Measurements from ENCODE around the gene KLF1.
"Not testable (repeated sequence)": the region's sequence is repeated elsewhere in the genome, so short reads cannot be mapped to it uniquely, and the experiment has no call there.

The KLF1 gene

DNA sequence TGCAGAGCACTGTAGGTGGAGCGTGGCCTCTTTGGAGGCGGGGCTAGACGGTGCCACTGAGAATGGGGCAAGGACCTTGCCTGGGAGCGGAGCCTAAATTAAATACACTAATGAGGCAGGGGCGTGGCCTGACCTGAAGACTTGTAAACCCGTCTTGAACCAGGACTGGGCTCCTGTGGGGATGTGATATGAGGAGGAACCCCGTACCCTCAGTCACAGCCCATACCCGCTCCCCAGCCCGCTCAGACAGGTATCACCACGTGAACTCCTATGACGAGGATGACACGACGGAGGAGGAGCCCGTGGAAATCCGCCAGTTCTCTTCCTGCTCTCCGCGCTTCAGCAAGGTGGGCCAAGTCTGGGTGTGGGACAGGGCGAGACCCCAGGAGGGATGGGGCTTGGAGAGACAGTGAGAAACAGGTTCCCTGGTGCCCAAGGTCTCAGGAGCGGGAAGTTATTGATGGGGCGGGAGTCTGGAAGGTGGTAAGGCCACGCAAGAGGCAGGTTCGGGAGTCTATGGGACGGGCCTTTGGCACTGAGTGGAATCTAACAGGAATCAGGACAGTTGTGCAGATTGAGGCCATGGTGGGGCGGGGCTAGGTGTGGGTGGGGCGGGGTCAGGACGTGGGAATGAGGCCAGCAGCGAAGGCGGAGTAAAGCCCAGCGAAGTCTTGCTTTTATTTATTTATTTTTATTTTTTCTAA, 20.4 kb downstream of the KLF1 start:
- DNase-seq = no peak

- DNase-seq = no peak
These were observed 21.1 kb downstream of the KLF1 start for GRCh38 chr19:12865746-12866415.

DNA sequence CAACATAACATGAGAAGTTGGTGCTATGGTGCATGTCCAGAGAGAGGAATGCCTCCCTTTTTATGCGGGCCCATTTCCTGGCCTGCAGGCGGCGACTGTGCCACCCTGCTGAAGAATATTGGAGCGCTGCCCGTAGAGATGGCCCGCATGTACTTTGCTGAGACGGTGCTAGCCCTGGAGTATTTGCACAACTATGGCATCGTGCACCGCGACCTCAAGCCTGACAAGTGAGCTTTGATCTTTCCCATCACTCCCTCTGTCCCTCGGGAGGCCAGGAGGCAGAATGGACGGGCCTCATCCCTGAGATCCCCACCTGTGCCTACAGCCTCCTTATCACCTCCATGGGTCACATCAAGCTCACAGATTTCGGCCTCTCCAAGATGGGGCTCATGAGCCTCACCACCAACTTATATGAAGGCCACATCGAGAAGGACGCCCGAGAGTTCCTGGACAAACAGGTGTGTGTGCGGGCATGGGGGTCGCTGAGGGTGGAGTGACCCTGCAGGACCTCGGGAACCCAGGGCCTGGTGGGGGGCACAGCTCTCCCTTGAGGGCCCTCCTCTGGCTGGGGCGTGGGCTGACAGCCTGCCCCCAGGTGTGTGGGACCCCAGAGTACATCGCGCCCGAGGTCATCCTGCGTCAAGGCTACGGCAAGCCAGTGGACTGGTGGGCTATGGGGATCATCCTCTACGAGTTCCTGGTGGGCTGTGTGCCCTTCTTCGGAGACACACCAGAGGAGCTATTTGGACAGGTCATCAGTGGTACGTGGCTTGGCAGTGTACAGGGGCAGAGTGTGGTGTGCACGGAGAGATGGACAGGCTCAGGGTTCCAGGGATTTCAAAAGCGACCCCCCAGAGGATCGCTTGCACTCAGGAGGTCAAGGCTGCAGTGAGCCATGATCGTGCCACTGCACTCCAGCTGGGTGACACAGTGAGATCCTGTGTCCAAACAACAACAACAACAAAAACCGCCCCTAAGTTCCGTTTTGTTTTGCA, 22.0 kb downstream of the KLF1 start:
- no peak for DNase-seq

GRCh38 chr19:12864143-12864542, 22.9 kb downstream of the KLF1 start:
- no peak for DNase-seq

- no peak for DNase-seq
These were observed 27.5 kb downstream of the KLF1 start for GRCh38 chr19:12859546-12859945.

GRCh38 chr19:12858041-12858928, 28.7 kb downstream of the KLF1 start:
- no peak for DNase-seq

DNA sequence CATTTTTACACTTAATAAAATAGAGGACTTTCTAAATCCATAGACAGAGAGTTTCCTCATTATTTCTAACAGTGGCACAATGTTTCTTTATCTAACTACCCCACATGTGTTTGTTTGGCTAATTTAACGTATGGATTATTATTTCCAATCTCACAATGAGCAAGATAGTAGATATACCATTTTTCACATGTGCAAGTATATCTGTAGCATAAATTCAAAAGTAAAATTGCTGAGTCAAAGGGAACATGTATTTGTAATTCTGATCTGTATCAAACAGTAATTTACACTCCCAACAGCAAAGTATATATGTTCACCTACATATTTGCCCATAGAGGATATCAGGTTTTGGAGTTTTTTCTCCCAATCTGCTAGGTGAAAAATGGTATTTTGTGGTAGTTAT, 30.3 kb downstream of the KLF1 start:
- no peak for DNase-seq

DNA sequence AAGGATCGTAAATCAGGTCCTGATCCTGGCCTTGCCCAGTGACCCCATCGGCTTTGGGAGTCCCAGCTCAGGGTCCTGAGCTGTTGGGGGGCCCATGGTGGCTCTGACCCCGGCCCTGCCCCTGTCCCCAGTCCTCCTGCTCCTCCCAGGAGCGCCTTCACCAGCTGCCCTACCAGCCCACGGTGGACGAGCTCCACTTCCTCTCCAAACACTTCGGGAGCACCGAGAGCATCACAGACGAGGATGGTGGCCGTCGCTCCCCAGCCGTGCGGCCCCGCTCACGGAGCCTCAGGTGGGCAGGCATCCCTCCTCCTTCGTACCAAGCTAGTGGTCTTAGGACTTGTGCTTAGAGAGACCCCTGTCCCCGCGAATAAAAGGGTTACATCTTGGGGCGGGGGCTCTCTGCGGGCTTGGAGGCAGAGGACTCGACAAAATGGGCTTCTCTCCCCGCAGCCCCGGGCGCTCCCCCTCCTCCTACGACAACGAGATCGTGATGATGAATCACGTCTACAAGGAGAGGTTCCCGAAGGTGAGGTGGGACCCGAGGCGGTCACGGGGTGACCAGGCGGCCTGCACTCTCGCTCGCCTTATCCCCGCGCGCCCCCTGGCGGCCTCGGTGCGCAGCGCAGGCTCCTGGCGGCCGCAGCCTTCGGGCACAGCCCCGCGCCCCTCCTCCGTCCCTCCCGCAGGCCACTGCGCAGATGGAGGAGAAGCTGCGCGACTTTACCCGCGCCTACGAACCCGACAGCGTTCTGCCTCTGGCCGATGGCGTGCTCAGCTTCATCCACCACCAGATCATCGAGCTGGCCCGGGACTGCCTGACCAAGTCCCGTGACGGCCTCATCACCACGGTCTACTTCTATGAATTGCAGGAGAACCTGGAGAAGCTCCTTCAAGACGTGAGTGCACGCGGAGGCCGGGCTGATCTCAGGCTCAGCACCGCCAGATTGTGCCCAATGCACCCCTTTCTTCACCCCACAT, 39.6 kb downstream of the KLF1 start:
- peak; percentile 37 to 54 for DNase-seq

- not testable (repeated sequence) for DNase-seq
These were observed 40.4 kb downstream of the KLF1 start for GRCh38 chr19:12846613-12847012.

DNA sequence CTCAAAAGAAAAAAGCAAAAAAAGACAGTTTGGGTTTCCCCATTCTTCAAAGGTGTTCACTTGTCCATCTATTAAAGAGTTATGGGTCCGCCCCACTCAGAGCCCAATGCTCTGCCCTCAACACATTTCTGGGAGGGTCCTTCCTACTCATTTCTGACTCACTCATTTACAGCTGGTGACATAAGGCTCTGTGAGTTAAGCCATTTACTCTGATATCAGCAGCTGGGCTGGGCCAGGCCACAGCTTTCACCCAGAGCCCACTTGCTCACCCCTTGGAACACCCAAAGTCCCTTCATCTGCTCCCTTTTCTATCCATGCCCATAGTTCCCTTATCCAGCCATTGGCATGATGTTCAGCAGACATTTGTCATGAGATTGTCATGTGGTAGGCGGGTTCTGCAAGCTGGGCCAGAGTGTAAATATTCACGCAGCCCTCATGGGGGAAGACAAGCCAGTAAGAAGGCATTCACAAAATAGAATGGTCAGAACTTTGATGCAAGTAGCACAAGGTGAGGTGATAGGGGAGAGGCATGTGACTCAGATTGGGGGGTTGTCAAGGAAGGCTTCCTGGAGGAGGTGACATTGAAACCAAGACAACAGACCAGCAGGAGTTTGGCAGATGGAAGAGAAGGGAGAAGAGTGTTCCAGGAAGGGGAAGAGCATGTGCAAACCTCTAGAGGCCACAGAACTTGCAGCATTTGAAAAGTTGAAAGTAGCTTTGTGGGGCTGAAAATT, 42.8 kb downstream of the KLF1 start:
- no peak for DNase-seq

GRCh38 chr19:12843328-12843727, 43.7 kb downstream of the KLF1 start:
- DNase-seq = no peak

- DNase-seq = no peak
These were observed 44.5 kb downstream of the KLF1 start for GRCh38 chr19:12842511-12842910.

GRCh38 chr19:12841094-12841493, 45.9 kb downstream of the KLF1 start:
- no peak for DNase-seq

DNA sequence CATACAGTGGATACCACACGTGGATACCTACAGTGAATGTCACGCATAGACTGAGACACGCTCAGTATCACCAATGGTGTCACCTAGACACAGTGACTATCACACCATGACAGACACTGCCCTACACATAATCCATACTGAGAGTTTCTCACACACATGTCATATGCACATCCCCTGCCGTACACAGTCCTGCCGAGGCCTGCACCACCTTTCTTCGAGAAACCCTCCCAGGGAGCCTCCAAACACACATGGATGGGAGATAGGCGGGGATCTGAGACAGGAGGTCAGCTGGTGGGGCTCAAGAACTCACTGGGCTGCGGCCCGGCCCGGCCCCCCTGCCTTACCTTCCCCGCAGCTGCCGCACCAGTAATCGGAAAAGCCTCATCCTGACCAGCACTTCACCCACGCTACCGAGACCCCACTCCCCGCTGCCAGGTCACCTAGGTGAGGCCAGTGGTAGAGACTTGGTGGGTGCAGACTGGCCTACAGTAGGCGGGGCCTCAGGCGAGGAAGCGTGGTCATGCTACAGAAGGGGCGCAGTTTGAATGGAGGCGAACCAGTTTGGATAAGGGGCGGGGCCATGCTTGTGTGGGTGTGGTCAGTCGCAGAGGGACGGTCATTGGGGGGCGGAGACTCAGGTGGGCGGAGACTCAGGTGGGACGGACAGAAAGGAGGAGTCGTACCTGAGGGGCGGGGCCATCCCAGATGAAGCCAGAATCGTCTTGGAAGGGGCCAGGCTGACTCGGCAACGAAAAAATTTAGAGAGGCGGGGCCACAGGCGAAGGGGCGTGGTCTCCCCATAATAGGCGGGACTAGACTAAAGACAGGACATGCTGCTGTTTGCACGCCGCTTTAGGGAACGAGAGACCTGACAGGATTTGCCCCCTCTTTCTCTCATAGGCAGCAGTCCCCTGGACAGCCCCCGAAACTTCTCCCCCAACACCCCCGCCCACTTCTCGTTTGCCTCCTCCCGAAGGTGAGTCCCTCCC, 46.6 kb downstream of the KLF1 start:
- DNase-seq = no peak

DNA sequence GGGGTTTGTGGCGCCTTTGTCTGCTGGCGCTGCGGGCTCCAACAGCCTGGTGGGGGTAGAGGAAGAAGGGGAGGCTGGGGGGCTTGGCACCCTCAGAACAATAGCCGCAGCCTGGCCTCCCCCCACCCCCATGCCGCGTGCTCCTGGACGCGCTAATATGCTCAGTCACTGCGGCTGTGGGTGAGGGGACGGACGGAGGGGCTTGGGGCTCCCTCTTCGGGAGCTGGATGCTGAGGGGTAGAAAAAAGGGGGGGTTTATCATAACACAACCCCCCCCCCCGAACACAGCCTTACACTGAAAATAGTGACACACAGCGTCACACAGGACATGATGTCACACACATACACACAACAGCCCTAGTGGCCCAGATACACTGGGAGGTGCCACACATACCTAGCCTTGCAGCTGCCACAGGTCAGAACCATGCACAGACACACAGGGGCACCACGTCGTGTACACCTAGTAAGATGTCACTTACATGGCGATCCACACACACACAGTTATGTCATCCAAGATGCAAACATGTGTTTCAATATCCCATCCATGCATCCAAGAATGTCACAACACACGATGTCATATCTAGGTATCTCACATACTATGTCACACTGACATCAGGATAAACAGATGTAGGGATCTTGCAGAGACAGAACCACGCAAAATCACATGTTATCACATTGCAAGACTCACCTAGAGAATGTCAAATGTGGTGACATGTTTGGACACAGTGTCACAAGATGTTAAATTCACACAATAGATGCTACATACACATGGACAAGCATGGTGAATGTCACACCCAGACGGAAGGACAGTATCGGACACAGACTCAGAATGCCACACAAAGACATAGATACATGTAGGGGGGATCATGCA, 47.9 kb downstream of the KLF1 start:
- DNase-seq = no peak

DNA sequence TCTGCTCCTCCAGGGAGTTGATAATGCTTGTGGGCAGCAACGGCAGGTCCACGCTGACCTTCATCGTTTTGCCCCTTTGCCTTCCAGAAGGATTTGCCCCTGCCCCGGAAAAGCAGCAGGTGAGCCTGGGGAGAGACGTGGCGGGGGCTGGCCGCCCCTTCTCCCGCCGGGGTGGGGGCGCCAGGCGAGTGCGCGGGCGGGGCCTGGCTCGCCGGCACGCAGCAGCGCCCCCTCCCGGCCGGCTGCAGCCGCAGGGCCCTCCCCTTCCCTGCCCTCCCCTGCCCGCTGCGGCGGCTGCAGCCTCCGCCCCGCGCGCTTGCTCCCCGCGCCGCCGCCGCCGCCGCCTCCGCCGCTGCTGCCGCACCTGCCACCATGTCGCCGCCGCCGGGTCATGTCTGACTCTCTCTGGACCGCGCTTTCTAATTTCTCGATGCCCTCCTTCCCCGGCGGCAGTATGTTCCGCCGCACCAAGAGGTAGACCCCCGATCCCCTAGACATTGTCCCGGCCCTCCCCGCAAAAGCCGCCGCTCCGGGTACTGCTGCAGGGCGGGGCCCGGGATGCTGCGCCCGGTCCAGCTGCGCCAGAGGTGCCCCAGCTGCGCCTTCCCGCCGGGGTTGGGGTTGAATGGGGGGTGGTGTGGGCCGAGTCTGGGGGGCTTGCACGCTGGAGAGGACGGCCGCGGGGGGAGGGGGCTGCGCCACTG, 48.7 kb downstream of the KLF1 start, which contains the start of gene MAST1:
TSS of gene MAST1 (plus strand) at position 334 of the 704 bp plus-strand sequence. CDS start at position 392, 58 bp downstream.
- peak; percentile 39 to 41 for DNase-seq

GRCh38 chr19:12837225-12837624, 49.8 kb downstream of the KLF1 start:
- DNase-seq = no peak

All from Kasumi-1 (cell line).